ENCODE data around the gene INAFM1. TPM values are rescaled to one million over a fixed set of nuclear protein-coding genes. Genes with fewer than 3 reads are reported as not detected.
A peak's percentile ranks its signal among the peaks of the same experiment; 100 is the strongest.
"Not testable (repeated sequence)": the region's sequence is repeated elsewhere in the genome, so short reads cannot be mapped to it uniquely, and the experiment has no call there.

Gene INAFM1
- total and polyA plus RNA-seq, 8 donors = 1.8 to 48.0 (median 7.7) TPM; not detected in 1

- Histone ChIP-seq H3K9me3 (no peaks in the 10 kb centered on the region), H3K4me3 (peak overlapping the region; percentile 45 to 60 (median 54)), H3K36me3 (peaks cover 37 to 45% (median 44%) of the 10 kb centered on the region in 4 donors), H3K4me1 (peaks cover 22 to 49% (median 38%) of the 10 kb centered on the region in 4 donors), H3K27me3 (no peaks in the 10 kb centered on the region), H3K27ac (peak overlapping the region; percentile 87 to 97 (median 96))
- no peak for DNase-seq
- intact Hi-C loops (cut with DNase I; ENCODE audit: low total_unique reads) = no loop called here
- 2 to 5% (median 4%) methylated on average over 24 to 29 of the region's 29 CpGs for WGBS, 5 donors
- TF ChIP-seq, protein P1, sequence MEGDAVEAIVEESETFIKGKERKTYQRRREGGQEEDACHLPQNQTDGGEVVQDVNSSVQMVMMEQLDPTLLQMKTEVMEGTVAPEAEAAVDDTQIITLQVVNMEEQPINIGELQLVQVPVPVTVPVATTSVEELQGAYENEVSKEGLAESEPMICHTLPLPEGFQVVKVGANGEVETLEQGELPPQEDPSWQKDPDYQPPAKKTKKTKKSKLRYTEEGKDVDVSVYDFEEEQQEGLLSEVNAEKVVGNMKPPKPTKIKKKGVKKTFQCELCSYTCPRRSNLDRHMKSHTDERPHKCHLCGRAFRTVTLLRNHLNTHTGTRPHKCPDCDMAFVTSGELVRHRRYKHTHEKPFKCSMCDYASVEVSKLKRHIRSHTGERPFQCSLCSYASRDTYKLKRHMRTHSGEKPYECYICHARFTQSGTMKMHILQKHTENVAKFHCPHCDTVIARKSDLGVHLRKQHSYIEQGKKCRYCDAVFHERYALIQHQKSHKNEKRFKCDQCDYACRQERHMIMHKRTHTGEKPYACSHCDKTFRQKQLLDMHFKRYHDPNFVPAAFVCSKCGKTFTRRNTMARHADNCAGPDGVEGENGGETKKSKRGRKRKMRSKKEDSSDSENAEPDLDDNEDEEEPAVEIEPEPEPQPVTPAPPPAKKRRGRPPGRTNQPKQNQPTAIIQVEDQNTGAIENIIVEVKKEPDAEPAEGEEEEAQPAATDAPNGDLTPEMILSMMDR (IDR thresholded peaks at IDR 0.05) = no peak
- TF ChIP-seq POLR2A (IDR thresholded peaks at IDR 0.05) = peak in 1 of 4 donors; percentile 36
- peak; percentile 33 to 69 (median 68) for TF ChIP-seq POLR2AphosphoS5 (IDR thresholded peaks at IDR 0.05)
Measured at GRCh38 chr19:47257411-47258169, 17.1 kb upstream of the INAFM1 start.

- DNase-seq = no peak
- H3K27me3 ChIP-seq = no peaks in the 10 kb centered on the region
- peaks cover 38 to 54% (median 53%) of the 10 kb centered on the region in 4 donors for H3K36me3 ChIP-seq
- H3K4me3 ChIP-seq = peak overlapping the region in 2 of 4 donors; percentile 45 to 50
- H3K4me1 ChIP-seq = peaks cover 22 to 49% (median 38%) of the 10 kb centered on the region in 4 donors
- 86 to 93% (median 89%) methylated on average over 9 of the region's 9 CpGs for WGBS, 5 donors
- H3K9me3 ChIP-seq = no peaks in the 10 kb centered on the region
- H3K27ac ChIP-seq = peak overlapping the region in 4 of 5 donors; percentile 94 to 97 (median 96)
- TF ChIP-seq EP300 (IDR thresholded peaks at IDR 0.05) (no peak), POLR2AphosphoS5 (IDR thresholded peaks at IDR 0.05) (no peak), POLR2A (IDR thresholded peaks at IDR 0.05) (no peak)
- TF ChIP-seq, protein P1 (IDR thresholded peaks at IDR 0.05) = no peak
- intact Hi-C loops (cut with DNase I; ENCODE audit: low total_unique reads) = no loop called here
Measured at GRCh38 chr19:47258434-47258833, 16.3 kb upstream of the INAFM1 start.

GRCh38 chr19:47258895-47259555 lies 15.7 kb upstream of the INAFM1 start:
- Histone ChIP-seq H3K27ac (peak overlapping the region in 3 of 5 donors; percentile 96 to 97 (median 96)), H3K27me3 (no peaks in the 10 kb centered on the region), H3K4me1 (peaks cover 22 to 49% (median 38%) of the 10 kb centered on the region in 4 donors), H3K9me3 (no peaks in the 10 kb centered on the region), H3K36me3 (peaks cover 38 to 59% (median 58%) of the 10 kb centered on the region in 4 donors), H3K4me3 (no peak overlapping the region)
- intact Hi-C loops (cut with DNase I; ENCODE audit: low total_unique reads) = no loop called here
- TF ChIP-seq, protein P1 (IDR thresholded peaks at IDR 0.05) = no peak
- TF ChIP-seq POLR2AphosphoS5 (IDR thresholded peaks at IDR 0.05) (no peak), EP300 (IDR thresholded peaks at IDR 0.05) (no peak), POLR2A (IDR thresholded peaks at IDR 0.05) (no peak)
- 78 to 88% (median 82%) methylated on average over 6 of the region's 6 CpGs for WGBS, 5 donors
- DNase-seq = no peak

- no peaks in the 10 kb centered on the region for H3K9me3 ChIP-seq
- no peak for DNase-seq
- intact Hi-C loops (cut with DNase I; ENCODE audit: low total_unique reads) = no loop called here
- peaks cover 22 to 46% (median 34%) of the 10 kb centered on the region in 4 donors for H3K4me1 ChIP-seq
- peak overlapping the region in 1 of 5 donors; percentile 21 for H3K27ac ChIP-seq
- no peaks in the 10 kb centered on the region for H3K27me3 ChIP-seq
- WGBS, 5 donors = 77 to 96% (median 93%) methylated on average over 13 to 17 of the region's 17 CpGs
- H3K4me3 ChIP-seq = no peak overlapping the region
- no peak for TF ChIP-seq POLR2AphosphoS5 (IDR thresholded peaks at IDR 0.05)
- TF ChIP-seq EP300 (IDR thresholded peaks at IDR 0.05) = no peak
- TF ChIP-seq, protein P1 (IDR thresholded peaks at IDR 0.05) = no peak
- peaks cover 53 to 73% (median 73%) of the 10 kb centered on the region in 4 donors for H3K36me3 ChIP-seq
Measured at GRCh38 chr19:47260476-47260875, 14.2 kb upstream of the INAFM1 start.

- intact Hi-C loops (cut with DNase I; ENCODE audit: low total_unique reads); H3K27me3 ChIP-seq; H3K9me3 ChIP-seq; H3K4me3 ChIP-seq: not testable (repeated sequence)
- peaks cover 64 to 90% (median 89%) of the 10 kb centered on the region in 4 donors for H3K36me3 ChIP-seq
- H3K4me1 ChIP-seq = peaks cover 18 to 39% (median 29%) of the 10 kb centered on the region in 4 donors
- DNase-seq = peak in 1 of 2 donors; percentile 46
- peak overlapping the region in 1 of 5 donors; percentile 15 for H3K27ac ChIP-seq
- 81 to 87% (median 83%) methylated on average over 12 to 14 of the region's 14 CpGs for WGBS, 5 donors
Measured at GRCh38 chr19:47261946-47262793, 12.5 kb upstream of the INAFM1 start.

All from stomach (tissue), 9 donors.